COLO668 (cell line): ENCODE measurements around the gene ITGA5.

Experiments used
- DNase-seq: peaks from one replicate; lab custom pipeline; 2025; ENCODE audit not compliant: unreplicated experiment; lab: John Stamatoyannopoulos, UW

Gene ITGA5

GRCh38 chr12:54419088-54419887, at the start of gene ITGA5:
ITGA5 (minus strand) TSS chr12:54419266; CDS start chr12:54419198, 68 bp downstream.
- no peak for DNase-seq

- no peak for DNase-seq
Observed at GRCh38 chr12:54465857-54466523, 46.9 kb upstream of the ITGA5 start.

- DNase-seq, result no peak
Observed at GRCh38 chr12:54463484-54463883, 44.4 kb upstream of the ITGA5 start.

GRCh38 chr12:54463034-54463433, 44.0 kb upstream of the ITGA5 start:
- no peak for DNase-seq

- DNase-seq, result no peak
Observed at GRCh38 chr12:54460317-54460923, 41.4 kb upstream of the ITGA5 start.

- DNase-seq, result no peak
Observed at GRCh38 chr12:54459355-54459754, 40.3 kb upstream of the ITGA5 start.

GRCh38 chr12:54455760-54456469, 36.8 kb upstream of the ITGA5 start:
- no peak for DNase-seq

- DNase-seq, result no peak
Observed at GRCh38 chr12:54452628-54453027, 33.6 kb upstream of the ITGA5 start.

- DNase-seq, result no peak
Observed at GRCh38 chr12:54448344-54448743, 29.3 kb upstream of the ITGA5 start.

GRCh38 chr12:54447917-54448316, 28.9 kb upstream of the ITGA5 start:
- DNase-seq, result no peak

GRCh38 chr12:54444206-54444605, 25.1 kb upstream of the ITGA5 start:
- DNase-seq, result no peak

GRCh38 chr12:54443446-54443845, 24.4 kb upstream of the ITGA5 start:
- no peak for DNase-seq

GRCh38 chr12:54442961-54443360, 23.9 kb upstream of the ITGA5 start:
- DNase-seq, result no peak

GRCh38 chr12:54442099-54442498, 23.0 kb upstream of the ITGA5 start:
- DNase-seq, result no peak

GRCh38 chr12:54439521-54440255, 20.6 kb upstream of the ITGA5 start:
- DNase-seq, result no peak

GRCh38 chr12:54439096-54439495, 20.0 kb upstream of the ITGA5 start:
- no peak for DNase-seq

- DNase-seq, result no peak
Observed at GRCh38 chr12:54438517-54438916, 19.5 kb upstream of the ITGA5 start.

- no peak for DNase-seq
Observed at GRCh38 chr12:54437697-54438096, 18.6 kb upstream of the ITGA5 start.

GRCh38 chr12:54437243-54437642, 18.2 kb upstream of the ITGA5 start:
- no peak for DNase-seq

- no peak for DNase-seq
Observed at GRCh38 chr12:54432815-54433164, 13.7 kb upstream of the ITGA5 start.
